Stomach (tissue), 9 donors: Measurements from ENCODE around the gene LZTR1. TPM values are rescaled to one million over a fixed set of nuclear protein-coding genes. Genes with fewer than 3 reads are reported as not detected.

ENCODE experiments used
- DNase-seq, 2 donors: peaks; one replicate each; pipeline versions ENCODE4 v3.0.0 to v3.0.0-alpha.2; 2013 to 2019
- H3K27ac ChIP-seq, 5 donors: fragments of 200-600 bp in 4 of 5; sonication (generic) in 4 of 5; one replicate each; pipeline ENCODE4 v1.5.1; 2013 to 2019; ENCODE audit warnings: mild to moderate bottlenecking in 1 of 5, moderate library complexity in 1 of 5
- H3K27me3 ChIP-seq, 3 donors: fragments of 200-600 bp; sonication (generic); one replicate each; pipeline ENCODE4 v1.5.1; 2017 to 2019; ENCODE audit warnings: mixed run types in 1 of 3
- H3K36me3 ChIP-seq, 4 donors: fragments of 200-600 bp; sonication (generic); 1 replicate in 3 of 4; 2 replicates in 1 of 4; pipeline ENCODE4 v1.5.1; 2016 to 2019
- H3K4me1 ChIP-seq, 4 donors: fragments of 200-600 bp; sonication (generic); one replicate each; pipeline ENCODE4 v1.5.1; 2016 to 2019
- H3K4me3 ChIP-seq, 4 donors: fragments of 200-600 bp; sonication (generic) in 3 of 4; one replicate each; pipeline ENCODE4 v1.5.1; 2016 to 2019; ENCODE audit warnings: mild to moderate bottlenecking in 1 of 4
- H3K9me3 ChIP-seq, 4 donors: fragments of 200-600 bp; sonication (generic); one replicate each; pipeline ENCODE4 v1.5.1; 2016 to 2019
- CTCF ChIP-seq, 7 experiments: fragments of 450-650 bp in 4 of 7; fragments of 200-600 bp in 3 of 7; sonication (generic) in 3 of 7; IDR thresholded peaks; one replicate each; pipeline ENCODE4 v1.5.1; 2016 to 2019; ENCODE audit warnings: antibody characterized with exemption in 7 of 7, control low read depth in 2 of 7, mild to moderate bottlenecking in 1 of 7
- EP300 ChIP-seq: sonication (generic); formaldehyde crosslinking; IDR thresholded peaks from one replicate; pipeline ENCODE4 v1.6.1; 2017; ENCODE audit warnings: antibody characterized with exemption
- POLR2A ChIP-seq, 4 donors: fragments of 450-650 bp; IDR thresholded peaks; one replicate each; pipeline ENCODE4 v1.6.1; 2016; ENCODE audit warnings: antibody characterized with exemption in 4 of 4, control low read depth in 2 of 4, mild to moderate bottlenecking in 1 of 4, moderate library complexity in 1 of 4
- POLR2AphosphoS5 ChIP-seq, 3 donors: sonication (generic); formaldehyde crosslinking; IDR thresholded peaks; one replicate each; pipeline ENCODE4 v1.6.1; 2016; ENCODE audit warnings: antibody characterized with exemption in 3 of 3
- WGBS, 5 donors: extraction: QIAGEN DNeasy Blood & Tissue Kit in 3 of 5; methylation state at CpG; one replicate each; pipeline versions ENCODE4 v1.1.5 to v1.1.7; 2013 to 2018; 5-methylcytosine and 5-hydroxymethylcytosine counted together
- intact Hi-C: fragments of 100-400 bp; cut with DNase I; formaldehyde crosslinking; loops from one replicate; pipeline ENCODE4 v1.15.1; 2023; ENCODE audit warnings: low total_unique reads
- polyA plus RNA-seq, 3 donors: library from polyadenylated mRNA; stranded (reverse); fragments of 200-250 nt; gene quantifications; one replicate each; pipeline ENCODE4 v1.2.3, GENCODE V29; 2013
- total RNA-seq, 5 donors: library from RNA; depleted of rRNA; stranded (reverse); fragments of >200 nt; gene quantifications; one replicate each; pipeline versions ENCODE4 v1.1.0 to v1.2.3, GENCODE V29; 2014 to 2016
- donor health status: healthy with polysubstance abuse.
- donor health status: Bipolar disorder and iron deficiency.
- donor health status: healthy.

Gene LZTR1
- total and polyA plus RNA-seq, 8 donors, result 13.7 to 148 (median 29.5) TPM

- Histone ChIP-seq H3K4me3 (no peak overlapping the region), H3K27me3 (no peaks in the 10 kb centered on the region), H3K36me3 (peaks cover 16 to 68% (median 67%) of the 10 kb centered on the region in 4 donors), H3K27ac (no peak overlapping the region), H3K9me3 (no peaks in the 10 kb centered on the region), H3K4me1 (peaks cover 33 to 44% (median 40%) of the 10 kb centered on the region in 4 donors)
- intact Hi-C loops, result no loop called here
- TF ChIP-seq CTCF (IDR thresholded peaks at IDR 0.05) (no peak), POLR2A (IDR thresholded peaks at IDR 0.05) (no peak), POLR2AphosphoS5 (IDR thresholded peaks at IDR 0.05) (no peak), EP300 (no peak)
- 64 to 76% (median 64%) methylated on average over 6 to 7 of the region's 7 CpGs for WGBS, 5 donors
- no peak for DNase-seq
These were observed 16.6 kb downstream of the LZTR1 start for GRCh38 chr22:20998411-20999336.

- Histone ChIP-seq H3K27me3 (no peaks in the 10 kb centered on the region), H3K4me1 (peaks cover 36 to 49% (median 45%) of the 10 kb centered on the region in 4 donors), H3K27ac (peak overlapping the region in 3 of 5 donors; percentile 96 to 99 (median 97)), H3K36me3 (peaks cover 16 to 59% (median 58%) of the 10 kb centered on the region in 4 donors), H3K4me3 (peak overlapping the region in 2 of 4 donors; percentile 60 to 83), H3K9me3 (no peaks in the 10 kb centered on the region)
- no peak for DNase-seq
- no peak for TF ChIP-seq EP300
- no peak for TF ChIP-seq POLR2A (IDR thresholded peaks at IDR 0.05)
- 90 to 96% (median 90%) methylated on average over 14 to 27 of the region's 27 CpGs for WGBS, 5 donors
- intact Hi-C loops, result no loop called here
These were observed 17.5 kb downstream of the LZTR1 start for GRCh38 chr22:20999350-21000206.

- H3K4me3 ChIP-seq, result peak overlapping the region; percentile 60 to 83 (median 64)
- H3K4me1 ChIP-seq, result peaks cover 36 to 49% (median 45%) of the 10 kb centered on the region in 4 donors
- DNase-seq, result no peak
- intact Hi-C loops, result no loop called here
- H3K27ac ChIP-seq, result peak overlapping the region; percentile 91 to 99 (median 97)
- 29 to 51% (median 42%) methylated on average over 17 to 22 of the region's 22 CpGs for WGBS, 5 donors
- TF ChIP-seq CTCF (IDR thresholded peaks at IDR 0.05) (no peak), POLR2A (IDR thresholded peaks at IDR 0.05) (peak in 1 of 4 donors; percentile 7)
- peaks cover 16 to 51% (median 50%) of the 10 kb centered on the region in 4 donors for H3K36me3 ChIP-seq
- no peaks in the 10 kb centered on the region for H3K27me3 ChIP-seq
- H3K9me3 ChIP-seq, result no peaks in the 10 kb centered on the region
These were observed 18.3 kb downstream of the LZTR1 start for GRCh38 chr22:21000207-21000986.

GRCh38 chr22:21000987-21001600, 19.0 kb downstream of the LZTR1 start:
- peaks cover 12 to 44% (median 43%) of the 10 kb centered on the region in 4 donors for H3K36me3 ChIP-seq
- H3K27me3 ChIP-seq, result no peaks in the 10 kb centered on the region
- no peaks in the 10 kb centered on the region for H3K9me3 ChIP-seq
- peak overlapping the region; percentile 60 to 83 (median 64) for H3K4me3 ChIP-seq
- intact Hi-C loops, result no loop called here
- no peak for DNase-seq
- peaks cover 36 to 49% (median 45%) of the 10 kb centered on the region in 4 donors for H3K4me1 ChIP-seq
- TF ChIP-seq POLR2A (IDR thresholded peaks at IDR 0.05), result no peak
- TF ChIP-seq POLR2AphosphoS5 (IDR thresholded peaks at IDR 0.05), result no peak
- TF ChIP-seq EP300, result no peak
- no peak for TF ChIP-seq CTCF (IDR thresholded peaks at IDR 0.05)
- peak overlapping the region; percentile 91 to 99 (median 97) for H3K27ac ChIP-seq
- 1 to 2% (median 1%) methylated on average over 10 to 26 of the region's 26 CpGs for WGBS, 5 donors
